Kidney capillary endothelial cell (primary cell): ENCODE measurements around the gene CNPY3.

Source experiments
- DNase-seq: peaks from one replicate; pipeline ENCODE4 v3.0.0-alpha.2; 2018; ENCODE audit warnings: low spot score

CNPY3 gene

DNA sequence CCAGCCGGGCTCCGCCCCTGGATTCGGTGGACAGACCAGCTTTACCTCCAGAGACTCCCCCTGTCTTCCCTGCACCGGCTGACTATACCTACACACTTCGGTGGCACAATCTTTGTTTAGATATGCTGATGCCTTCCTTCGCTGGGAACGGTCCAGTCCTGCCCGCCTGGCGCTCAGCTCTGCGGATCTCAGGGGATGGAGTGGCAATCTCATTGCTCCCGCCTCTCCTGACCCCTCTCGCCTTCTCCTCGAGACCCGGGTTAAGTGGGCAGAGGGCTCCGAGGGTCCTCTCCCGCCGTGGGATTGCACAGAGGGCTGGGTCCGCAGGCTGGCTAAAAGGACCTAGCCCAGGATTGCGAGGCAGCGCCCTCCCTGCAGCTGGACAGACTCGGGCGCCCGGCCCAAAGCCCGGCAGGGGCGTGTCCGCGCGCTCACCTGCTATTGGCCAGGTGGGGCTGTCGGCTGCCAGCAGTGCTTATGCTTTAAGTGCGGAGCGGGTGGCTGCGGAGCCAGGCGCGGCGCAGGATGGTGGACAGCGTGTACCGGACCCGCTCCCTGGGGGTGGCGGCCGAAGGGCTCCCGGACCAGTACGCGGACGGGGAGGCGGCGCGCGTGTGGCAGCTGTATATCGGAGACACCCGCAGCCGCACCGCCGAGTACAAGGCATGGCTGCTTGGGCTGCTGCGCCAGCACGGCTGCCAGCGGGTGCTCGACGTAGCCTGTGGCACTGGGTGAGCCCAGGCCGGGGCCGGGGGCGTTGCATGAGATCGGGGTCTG lies 31.2 kb downstream of the CNPY3 start, which contains the start of gene GNMT:
Gene GNMT, plus strand, starts transcription at position 512 of the 777 bp plus-strand sequence. Its CDS starts 14 bp downstream, at position 526.
- DNase-seq, result no peak

DNA sequence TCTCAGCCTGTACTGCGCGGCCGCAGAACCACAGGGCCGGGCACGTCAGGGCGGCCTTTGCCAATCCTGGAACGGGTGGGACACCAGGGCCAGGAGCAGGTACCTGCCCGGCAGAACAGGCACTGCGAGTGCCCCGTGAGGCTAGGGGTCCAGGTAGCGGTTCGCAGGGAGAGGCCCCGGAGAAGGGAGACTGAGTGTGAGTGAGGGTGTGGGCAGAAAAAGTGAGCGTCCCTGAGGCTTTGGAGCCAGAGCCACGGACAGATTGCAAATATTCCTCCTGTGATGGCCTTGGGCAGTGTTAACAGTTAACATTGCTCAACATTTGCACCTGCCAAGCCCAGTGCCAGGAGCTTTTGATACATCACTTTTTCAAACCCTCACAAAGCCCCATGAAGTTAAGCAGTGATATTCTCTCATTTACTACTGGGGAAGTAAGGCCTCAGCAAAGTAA lies 31.8 kb downstream of the CNPY3 start:
- DNase-seq, result no peak

- no peak for DNase-seq
Measured at GRCh38 chr6:42962096-42962495, 32.8 kb downstream of the CNPY3 start.

- DNase-seq, result no peak
Measured at GRCh38 chr6:42962502-42963178, 33.4 kb downstream of the CNPY3 start.

DNA sequence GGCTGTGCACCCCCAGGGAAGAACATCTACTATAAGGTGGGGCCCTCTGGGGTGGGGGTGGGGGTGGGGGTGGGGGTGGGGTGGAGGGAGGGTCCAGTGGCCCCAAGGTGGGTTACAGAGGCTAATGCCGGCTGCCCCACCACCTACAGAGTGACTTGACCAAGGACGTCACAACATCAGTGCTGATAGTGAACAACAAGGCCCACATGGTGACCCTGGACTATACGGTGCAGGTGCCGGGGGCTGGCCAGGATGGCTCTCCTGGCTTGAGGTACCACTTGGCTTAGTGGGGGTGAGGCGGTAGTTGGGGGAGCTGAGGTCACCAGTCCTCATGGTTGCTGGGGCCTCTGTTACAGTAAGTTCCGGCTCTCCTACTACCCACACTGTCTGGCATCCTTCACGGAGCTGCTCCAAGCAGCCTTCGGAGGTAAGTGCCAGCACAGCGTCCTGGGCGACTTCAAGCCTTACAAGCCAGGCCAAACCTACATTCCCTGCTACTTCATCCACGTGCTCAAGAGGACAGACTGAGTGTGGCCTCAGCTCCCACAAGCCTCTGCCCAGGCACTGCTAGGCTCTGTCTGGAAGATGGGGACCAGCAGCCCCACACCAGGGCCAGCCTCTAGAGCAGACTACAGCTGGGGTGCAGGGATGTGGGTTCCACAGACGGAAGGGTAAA lies 34.0 kb downstream of the CNPY3 start:
- DNase-seq, result no peak

DNA sequence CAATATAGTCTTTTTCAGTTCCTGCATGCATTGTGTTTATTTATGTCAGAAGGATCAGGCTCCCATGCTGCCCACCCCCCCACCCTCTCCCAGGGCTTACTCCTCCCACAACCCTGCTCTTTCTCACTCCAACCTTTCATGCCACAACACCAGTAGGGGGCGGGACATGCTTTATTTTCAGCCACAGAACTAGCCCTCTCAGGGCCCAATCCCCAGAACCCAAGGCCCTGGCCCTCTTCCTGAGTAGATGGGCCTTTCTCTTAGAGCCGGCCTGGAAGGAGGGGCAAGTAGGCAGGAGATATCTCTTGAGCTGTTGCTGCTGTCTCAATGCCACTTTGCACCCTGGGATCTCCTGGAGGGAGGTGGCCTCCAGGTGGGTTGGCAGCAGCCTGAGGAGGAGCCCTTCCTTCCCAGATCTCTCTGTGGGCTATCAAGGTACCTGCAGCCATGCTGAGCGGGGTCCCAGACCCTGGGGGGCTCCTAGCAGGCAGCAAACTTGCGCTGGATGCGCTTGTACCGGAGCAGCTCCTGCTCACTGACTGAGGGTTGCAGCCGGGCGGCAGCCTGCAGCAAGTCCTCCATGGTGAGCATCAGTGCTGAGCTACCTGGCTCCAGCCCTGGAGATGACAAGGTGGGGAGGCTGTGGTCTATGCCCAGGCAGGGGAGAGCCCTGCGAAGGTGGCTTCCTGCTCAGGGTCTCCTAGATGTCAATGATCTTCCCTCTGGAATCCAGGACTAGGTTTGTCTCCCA lies 34.8 kb downstream of the CNPY3 start:
- DNase-seq, result no peak

- DNase-seq, result no peak
Measured at GRCh38 chr6:42966571-42966970, 37.3 kb downstream of the CNPY3 start.

GRCh38 chr6:42967228-42967627 lies 37.9 kb downstream of the CNPY3 start:
- no peak for DNase-seq

DNA sequence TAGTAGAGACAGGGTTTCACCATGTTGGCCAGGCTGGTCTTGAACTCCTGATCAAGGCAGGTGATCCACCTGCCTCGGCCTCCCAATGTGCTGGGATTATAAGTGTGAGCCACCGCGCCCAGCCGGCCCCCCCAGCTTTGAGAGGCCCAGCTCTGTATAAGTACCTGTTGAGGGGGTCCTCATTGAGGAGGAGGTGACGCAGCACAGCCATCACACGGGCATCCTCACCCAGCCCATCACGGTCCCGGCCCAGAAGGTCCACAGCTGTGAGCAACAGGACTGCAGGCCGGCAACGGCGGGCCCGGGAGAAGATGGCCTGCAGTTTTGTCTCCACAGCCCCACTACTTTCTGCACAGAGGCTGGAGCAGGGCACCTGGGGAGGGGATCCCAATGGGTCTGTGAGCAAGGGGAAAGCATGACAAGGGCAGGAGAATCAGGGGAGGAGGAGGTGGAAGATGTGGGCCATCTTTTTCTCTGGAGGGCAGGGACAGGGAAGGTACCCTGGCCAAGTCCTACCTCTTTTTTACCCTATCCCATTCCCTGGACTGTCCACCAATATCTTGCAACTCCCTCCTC lies 38.9 kb downstream of the CNPY3 start:
- no peak for DNase-seq

GRCh38 chr6:42968783-42969182 lies 39.5 kb downstream of the CNPY3 start:
- no peak for DNase-seq

- no peak for DNase-seq
Measured at GRCh38 chr6:42969431-42969830, 40.2 kb downstream of the CNPY3 start.

- DNase-seq, result no peak
Measured at GRCh38 chr6:42969934-42970333, 40.7 kb downstream of the CNPY3 start.

- peak; percentile 36 for DNase-seq
Measured at GRCh38 chr6:42970871-42971612, 41.8 kb downstream of the CNPY3 start.

DNA sequence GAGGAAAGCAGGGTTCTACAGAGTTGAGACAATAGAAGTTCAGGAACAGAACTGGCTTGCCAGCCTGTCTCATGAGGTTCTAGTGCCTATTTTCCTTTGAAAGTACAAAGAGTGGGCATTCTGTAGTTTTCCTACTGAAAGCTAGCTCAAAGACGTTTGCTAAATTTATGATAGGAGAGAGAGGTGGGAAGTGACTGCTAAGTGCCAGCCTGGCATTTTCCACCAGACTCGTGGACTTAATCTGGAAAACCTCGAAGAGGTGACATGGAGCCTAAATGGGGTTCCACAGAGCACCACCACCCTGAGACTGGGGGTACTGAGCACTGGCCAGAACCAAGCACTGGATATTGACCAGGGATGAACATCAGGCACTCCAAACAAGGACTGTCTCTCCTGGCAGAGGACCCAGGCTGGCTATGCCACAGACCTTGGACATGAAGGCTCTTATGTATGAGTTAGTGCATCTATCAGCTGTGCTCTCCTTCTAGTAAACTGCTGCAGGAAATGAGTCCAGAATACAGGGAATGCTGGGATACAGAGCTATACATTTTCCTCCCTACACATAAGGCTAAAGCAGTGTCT lies 42.6 kb downstream of the CNPY3 start:
- no peak for DNase-seq

DNA sequence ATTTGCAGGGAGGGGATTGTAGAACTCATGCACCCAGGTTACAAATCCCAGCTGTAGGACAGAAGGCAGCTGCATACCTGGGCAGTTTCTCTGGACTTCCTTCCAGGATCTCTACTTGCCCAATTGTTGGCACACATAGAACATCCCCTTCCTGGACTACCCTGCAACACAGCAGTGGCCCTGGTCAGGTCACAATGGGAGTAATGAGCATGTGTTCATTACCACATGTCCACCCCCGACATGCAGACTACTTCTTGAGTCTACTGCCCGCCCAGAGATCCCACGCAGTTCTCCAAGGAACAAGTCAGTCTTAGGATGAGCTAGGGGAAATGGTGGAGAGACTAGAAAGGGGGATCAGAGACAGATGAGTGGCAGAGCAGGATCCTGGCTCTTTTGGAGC lies 44.6 kb downstream of the CNPY3 start:
- no peak for DNase-seq

GRCh38 chr6:42974919-42975505 lies 45.7 kb downstream of the CNPY3 start:
- DNase-seq, result no peak

GRCh38 chr6:42978487-42978838 lies 49.2 kb downstream of the CNPY3 start:
- DNase-seq, result no peak

GRCh38 chr6:42978839-42979522 lies 49.7 kb downstream of the CNPY3 start, which contains the start of gene PEX6:
TSS of gene PEX6 (minus strand) at chr6:42979181. CDS start at chr6:42979150, 31 bp downstream.
- peak; percentile 76 for DNase-seq

GRCh38 chr6:42979523-42980177 lies 50.4 kb downstream of the CNPY3 start:
- peak; percentile 44 for DNase-seq
